HG02642 (cell line): Measurements from ENCODE around the gene PARP1.

Experiments
- ATAC-seq: cut with Tn5 transposase; IDR thresholded peaks from one replicate; pipeline ENCODE4 v1.9.1; 2021; ENCODE audit warnings: mild to moderate bottlenecking; ENCODE audit not compliant: unreplicated experiment, poor library complexity

PARP1 gene

GRCh38 chr1:226318471-226318870 lies 89.4 kb downstream of the PARP1 start:
- no peak for ATAC-seq

- no peak for ATAC-seq
Observed at GRCh38 chr1:226314055-226314454, 93.8 kb downstream of the PARP1 start.

- no peak for ATAC-seq
Observed at GRCh38 chr1:226312065-226312464, 95.8 kb downstream of the PARP1 start.

GRCh38 chr1:226311376-226311775 lies 96.5 kb downstream of the PARP1 start:
- ATAC-seq = no peak
